HG03575 (cell line): ENCODE measurements around the gene TBC1D17.

Source experiments
- ATAC-seq: cut with Tn5 transposase; IDR thresholded peaks from one replicate; pipeline ENCODE4 v1.9.1; 2021; ENCODE audit not compliant: unreplicated experiment, insufficient number of reproducible peaks, low FRiP score; ENCODE audit errors: extremely low read depth

The TBC1D17 gene

DNA sequence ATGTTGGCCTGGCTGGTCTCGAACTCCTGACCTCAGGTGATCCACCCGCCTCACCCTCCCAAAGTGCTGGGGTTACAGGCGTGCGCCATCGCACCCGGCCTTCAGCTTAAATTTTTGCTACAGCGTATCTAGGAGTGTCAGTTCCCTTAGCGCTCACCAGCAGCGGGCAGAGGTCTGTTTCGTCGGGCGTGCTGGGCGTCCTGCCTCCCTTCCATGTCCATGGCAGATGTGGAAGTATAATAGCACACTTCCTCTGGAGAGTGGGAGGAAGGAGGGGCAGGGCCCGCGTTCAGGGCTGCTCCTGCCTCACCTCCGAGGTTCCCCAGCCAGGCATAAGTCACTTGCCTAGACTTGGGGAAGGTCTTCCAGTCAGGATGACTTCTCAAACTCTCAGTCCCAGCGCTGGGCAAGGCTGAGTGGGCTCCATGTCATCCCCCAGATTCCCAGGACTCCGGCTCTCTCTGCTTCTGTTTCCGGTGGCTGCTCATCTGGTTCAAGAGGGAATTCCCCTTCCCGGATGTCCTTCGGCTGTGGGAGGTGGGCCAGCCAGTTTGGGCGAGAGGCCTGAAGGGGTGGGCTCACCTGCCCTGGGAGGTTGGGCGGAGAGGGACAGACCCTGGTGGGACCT is 9.6 kb downstream of the TBC1D17 start:
- no peak for ATAC-seq

- ATAC-seq = no peak
Observed at GRCh38 chr19:49887665-49888509, 10.4 kb downstream of the TBC1D17 start.

- no peak for ATAC-seq
Observed at GRCh38 chr19:49888510-49888824, 11.0 kb downstream of the TBC1D17 start.

DNA sequence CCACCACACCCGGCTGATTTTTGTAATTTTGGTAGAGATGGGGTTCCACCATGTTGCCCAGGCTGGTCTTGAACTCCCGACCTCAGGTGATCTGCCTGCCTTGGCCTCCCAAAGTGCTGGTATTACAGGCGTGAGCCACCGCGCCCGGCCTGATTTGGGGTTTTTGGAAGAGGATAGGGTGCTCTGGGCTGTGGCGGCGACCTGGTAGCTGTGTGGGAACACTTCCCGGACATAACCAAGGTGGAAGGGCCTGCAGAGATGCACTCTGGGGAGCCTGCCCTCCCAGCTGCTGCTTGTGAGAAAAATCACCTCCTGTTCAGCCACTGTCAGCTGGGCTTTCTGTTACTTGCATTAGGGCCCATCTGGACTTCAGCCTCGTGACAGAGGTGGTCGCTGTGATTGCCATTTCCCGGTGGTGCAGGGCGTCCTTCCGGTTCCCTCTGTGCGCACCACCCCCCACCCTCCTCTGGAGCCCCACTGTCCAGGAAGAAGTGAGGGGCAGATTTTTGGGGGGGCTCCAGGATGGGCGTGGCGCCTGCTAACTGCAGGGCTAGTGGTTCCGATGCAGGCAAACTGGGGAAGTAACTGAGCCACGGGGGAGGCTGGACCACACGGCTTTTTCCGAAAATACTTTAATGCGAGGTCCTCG is 11.7 kb downstream of the TBC1D17 start:
- no peak for ATAC-seq

DNA sequence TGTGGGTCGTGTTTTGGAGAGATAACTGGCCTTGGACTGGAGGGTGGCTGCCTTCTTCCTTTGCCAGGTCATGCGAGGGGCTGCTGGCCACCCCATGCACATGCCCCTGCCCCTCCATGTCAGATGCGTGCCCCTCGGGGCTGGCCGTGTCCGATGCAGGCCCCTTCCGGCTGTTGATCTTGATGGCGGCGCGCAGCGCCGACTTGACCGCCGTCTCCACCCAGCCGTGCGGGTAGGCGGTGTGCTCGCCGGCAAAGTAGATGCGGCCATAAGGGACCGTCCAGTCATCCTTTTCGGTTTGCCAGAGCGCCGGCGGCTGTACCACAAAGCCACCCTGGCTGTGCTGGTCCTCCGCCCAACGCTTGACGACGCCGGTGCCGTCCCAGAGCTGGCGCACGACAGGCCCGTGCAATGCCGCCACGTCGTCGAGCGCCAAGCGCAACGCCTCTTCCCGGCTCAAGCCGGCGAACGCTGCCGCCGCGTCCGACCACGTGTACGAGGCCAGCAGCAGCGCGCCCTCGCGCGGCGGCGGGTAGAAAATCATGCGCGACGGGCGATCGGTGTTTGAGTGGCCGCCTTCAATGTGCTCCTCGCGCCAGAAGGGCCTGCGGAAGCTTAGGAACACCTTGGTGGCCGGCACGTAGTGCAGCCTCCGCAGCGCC is 12.3 kb downstream of the TBC1D17 start:
- ATAC-seq = no peak

GRCh38 chr19:49890349-49891311 is 13.1 kb downstream of the TBC1D17 start:
- ATAC-seq = no peak

DNA sequence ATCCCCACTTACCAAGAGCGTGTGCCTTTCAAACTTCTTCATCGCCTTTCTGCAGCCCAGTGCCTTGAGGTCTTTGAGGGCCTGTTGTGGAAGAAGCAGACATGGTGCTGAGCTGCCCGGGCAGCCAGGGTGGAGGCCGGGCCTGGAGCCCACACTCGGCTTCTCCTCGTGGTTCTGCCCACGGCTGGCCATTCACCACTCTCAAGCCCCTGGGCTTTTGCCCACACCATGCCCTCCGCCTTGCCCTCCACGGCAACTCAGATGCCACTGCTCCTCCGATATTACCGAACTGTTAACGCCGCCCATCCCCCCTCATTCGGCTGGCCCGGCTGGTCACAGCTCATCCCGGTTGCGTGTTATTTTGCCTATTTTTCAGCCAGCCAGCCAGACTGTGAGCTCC is 13.9 kb downstream of the TBC1D17 start:
- ATAC-seq = no peak

DNA sequence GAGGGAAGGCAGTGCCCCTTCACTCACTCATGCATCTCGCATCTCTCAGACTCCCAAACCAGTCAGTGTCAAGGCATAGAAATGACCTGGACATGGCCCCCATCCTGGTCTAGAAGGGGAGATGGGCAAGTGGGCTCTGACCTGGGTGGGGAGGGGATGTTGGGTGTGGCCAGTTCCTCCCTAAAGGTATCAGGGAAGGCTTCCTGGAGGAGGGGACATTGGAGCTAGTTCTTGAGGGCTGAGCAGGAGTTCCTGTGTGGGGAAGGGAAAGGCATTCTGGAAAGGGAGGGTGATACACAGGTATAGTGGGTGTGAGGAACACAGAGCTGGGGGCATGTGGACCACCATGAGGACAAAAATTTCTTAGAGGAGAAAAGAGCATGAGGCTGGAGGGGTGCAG is 15.2 kb downstream of the TBC1D17 start:
- no peak for ATAC-seq

DNA sequence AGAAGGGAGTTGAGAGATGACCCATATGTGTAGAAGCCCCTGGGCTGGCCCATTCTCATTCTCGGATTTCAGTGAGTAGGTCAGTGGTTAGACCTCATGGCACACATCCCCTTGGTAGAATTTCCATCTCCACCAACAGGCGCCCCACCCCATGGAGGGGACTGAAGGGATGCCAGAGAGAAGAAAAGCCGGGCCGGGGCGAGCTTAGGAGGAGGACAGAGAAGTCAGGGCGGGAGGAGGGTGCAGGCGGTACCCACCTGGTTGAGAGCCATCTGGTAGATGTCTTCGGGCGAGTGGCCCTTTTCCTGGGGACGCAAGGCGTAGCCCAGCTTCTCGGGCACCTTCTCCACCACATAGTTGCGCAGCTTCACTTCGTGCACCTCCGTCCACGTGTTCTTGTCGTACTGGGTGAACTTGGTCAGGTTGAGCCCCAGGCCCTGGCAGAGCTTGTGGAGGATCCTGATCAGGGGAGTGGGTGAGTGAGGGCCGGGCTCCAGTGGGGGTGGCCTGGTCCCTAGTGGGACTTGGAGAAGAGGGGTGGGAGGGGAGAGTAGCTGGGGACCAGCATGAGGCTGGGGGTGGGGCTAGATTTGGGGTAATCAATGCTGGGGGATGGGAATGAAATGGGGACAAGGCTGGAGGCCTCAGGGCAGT is 16.6 kb downstream of the TBC1D17 start:
- no peak for ATAC-seq

GRCh38 chr19:49894879-49895565 is 17.5 kb downstream of the TBC1D17 start:
- no peak for ATAC-seq

GRCh38 chr19:49895566-49896297 is 18.2 kb downstream of the TBC1D17 start:
- no peak for ATAC-seq

GRCh38 chr19:49896863-49897621 is 19.5 kb downstream of the TBC1D17 start, which contains the start of gene IL4I1:
Gene IL4I1, minus strand, starts transcription at chr19:49896887. Its CDS starts 727 bp downstream, at chr19:49896160.
- ATAC-seq = peak; percentile 39

GRCh38 chr19:49904136-49904535 is 26.6 kb downstream of the TBC1D17 start:
- no peak for ATAC-seq

- no peak for ATAC-seq
Observed at GRCh38 chr19:49906879-49907564, 29.5 kb downstream of the TBC1D17 start.

- no peak for ATAC-seq
Observed at GRCh38 chr19:49907745-49908446, 30.4 kb downstream of the TBC1D17 start.
